ENCODE results near the gene FAM229A. TPM values are rescaled to one million over a fixed set of nuclear protein-coding genes. Genes with fewer than 3 reads are reported as not detected.
A peak's percentile ranks its signal among the peaks of the same experiment; 100 is the strongest.
"Not testable (repeated sequence)": the region's sequence is repeated elsewhere in the genome, so short reads cannot be mapped to it uniquely, and the experiment has no call there.

FAM229A gene
- total and polyA plus RNA-seq, 7 donors: 0.60 to 13.8 (median 5.4) TPM

GRCh38 chr1:32404946-32405345 lies 42.7 kb upstream of the FAM229A start:
- Histone ChIP-seq H3K9me3 (no peaks in the 10 kb centered on the region), H3K4me1 (peaks cover 0 to 12% (median 6%) of the 10 kb centered on the region in 4 donors), H3K4me3 (no peak overlapping the region), H3K36me3 (no peaks in the 10 kb centered on the region), H3K27ac (no peak overlapping the region), H3K27me3 (no peaks in the 10 kb centered on the region)
- intact Hi-C loops (cut with DNase I): no loop called here
- no peak for TF ChIP-seq POLR2A (IDR thresholded peaks at IDR 0.05)
- no peak for TF ChIP-seq CTCF (IDR thresholded peaks at IDR 0.05)
- no peak for TF ChIP-seq EP300 (IDR thresholded peaks at IDR 0.05)
- no peak for TF ChIP-seq POLR2AphosphoS5 (IDR thresholded peaks at IDR 0.05)
- no peak for DNase-seq
- WGBS, 2 donors: 41 to 45% methylated on average over 2 of the region's 2 CpGs

GRCh38 chr1:32400876-32401631 lies 38.8 kb upstream of the FAM229A start:
- WGBS, 2 donors: 33 to 45% methylated on average over 13 of the region's 13 CpGs

GRCh38 chr1:32399843-32400242 lies 37.6 kb upstream of the FAM229A start:
- no peaks in the 10 kb centered on the region for H3K36me3 ChIP-seq
- no peak for DNase-seq
- peaks cover 0 to 17% (median 8%) of the 10 kb centered on the region in 4 donors for H3K4me1 ChIP-seq
- H3K9me3 ChIP-seq: no peaks in the 10 kb centered on the region
- no peaks in the 10 kb centered on the region for H3K27me3 ChIP-seq
- TF ChIP-seq POLR2A (IDR thresholded peaks at IDR 0.05) (no peak), EP300 (IDR thresholded peaks at IDR 0.05) (no peak), CTCF (IDR thresholded peaks at IDR 0.05) (no peak), POLR2AphosphoS5 (IDR thresholded peaks at IDR 0.05) (no peak)
- 85 to 88% methylated on average over 4 of the region's 4 CpGs for WGBS, 2 donors
- no peak overlapping the region for H3K27ac ChIP-seq
- intact Hi-C loops (cut with DNase I): loop anchor here (2.0 kb wide), 1 partner anchor 15 kb away; no protein-coding TSS in a partner anchor
- H3K4me3 ChIP-seq: no peak overlapping the region

More at GRCh38 chr1:32400876-32401631, 38.8 kb upstream of the FAM229A start:
- DNase-seq: peak; percentile 94
- Histone ChIP-seq H3K4me1 (peaks cover 0 to 12% (median 6%) of the 10 kb centered on the region in 4 donors), H3K9me3 (no peaks in the 10 kb centered on the region), H3K36me3 (no peaks in the 10 kb centered on the region), H3K27ac (peak overlapping the region; percentile 47 to 79 (median 60)), H3K4me3 (no peak overlapping the region), H3K27me3 (no peaks in the 10 kb centered on the region)
- TF ChIP-seq CTCF (IDR thresholded peaks at IDR 0.05) (peak; percentile 78 to 94 (median 80)), EP300 (IDR thresholded peaks at IDR 0.05) (no peak)
- intact Hi-C loops (cut with DNase I): loop anchor here (2.0 kb wide), 1 partner anchor 14 kb away; no protein-coding TSS in a partner anchor

- Histone ChIP-seq H3K36me3 (no peaks in the 10 kb centered on the region), H3K9me3 (no peaks in the 10 kb centered on the region), H3K4me3 (no peak overlapping the region), H3K4me1 (peaks cover 0 to 20% (median 10%) of the 10 kb centered on the region in 4 donors), H3K27ac (no peak overlapping the region), H3K27me3 (no peaks in the 10 kb centered on the region)
- no peak for DNase-seq
- WGBS, 2 donors: 76 to 81% methylated on average over 2 of the region's 2 CpGs
- TF ChIP-seq POLR2AphosphoS5 (IDR thresholded peaks at IDR 0.05): no peak
- TF ChIP-seq CTCF (IDR thresholded peaks at IDR 0.05): no peak
- TF ChIP-seq EP300 (IDR thresholded peaks at IDR 0.05): no peak
- no peak for TF ChIP-seq POLR2A (IDR thresholded peaks at IDR 0.05)
- intact Hi-C loops (cut with DNase I): no loop called here
Observed at GRCh38 chr1:32398401-32398800, 36.1 kb upstream of the FAM229A start.

GRCh38 chr1:32396524-32396923 lies 34.2 kb upstream of the FAM229A start:
- H3K36me3 ChIP-seq: peaks cover 0 to 15% (median 0%) of the 10 kb centered on the region in 4 donors
- peaks cover 0 to 39% (median 28%) of the 10 kb centered on the region in 4 donors for H3K4me1 ChIP-seq
- H3K4me3 ChIP-seq; H3K9me3 ChIP-seq; DNase-seq; H3K27me3 ChIP-seq; H3K27ac ChIP-seq; intact Hi-C loops (cut with DNase I): not testable (repeated sequence)
- WGBS, 2 donors: 88 to 92% methylated on average over 5 of the region's 5 CpGs

All from sigmoid colon (tissue), 7 donors.